Measurements from ENCODE around the gene FAM241A.

- no peak for TF ChIP-seq TAF15 (IDR thresholded peaks at IDR 0.05; ENCODE audit: low read depth, low read length, poor library complexity, severe bottlenecking)
- no peak for TF ChIP-seq NR1H2 (CRISPR knock-in tag; IDR thresholded peaks at IDR 0.05; ENCODE audit: borderline replicate concordance, low read depth)
- no peak for TF ChIP-seq THAP7 (CRISPR knock-in tag; IDR thresholded peaks at IDR 0.05)
- TF ChIP-seq POLR2AphosphoS5 (IDR thresholded peaks at IDR 0.05; ENCODE audit: low read depth, low read length) = no peak
- no peak for TF ChIP-seq RNF2 (conservative IDR thresholded peaks at IDR 0.05; ENCODE audit: low read depth)
- no peak for TF ChIP-seq ATF3 (CRISPR knock-in tag; IDR thresholded peaks at IDR 0.05)
- no peak for TF ChIP-seq FOXK2 (IDR thresholded peaks at IDR 0.05)
- TF ChIP-seq HMG20B (CRISPR knock-in tag; conservative IDR thresholded peaks at IDR 0.05) = no peak
- peak; percentile 73; the same call in 1 of the 2 replicates for TF ChIP-seq CEBPB (IDR thresholded peaks at IDR 0.05; ENCODE audit: borderline replicate concordance, low read depth, low read length)
- TF ChIP-seq ARHGAP35 (CRISPR knock-in tag; IDR thresholded peaks at IDR 0.05; ENCODE audit: borderline replicate concordance) = no peak
- no peak for TF ChIP-seq NFYB (CRISPR knock-in tag; IDR thresholded peaks at IDR 0.05)
These were observed 692 bp downstream of the FAM241A start for GRCh38 chr4:112145790-112146501.

Measured in HepG2 (cell line).